Posterior cingulate gyrus (tissue), 11 donors: ENCODE measurements around the gene DNAH6.

ENCODE experiments used
- DNase-seq, 10 donors: peaks; one replicate each; pipeline versions ENCODE4 v3.0.0 to v3.0.0-alpha.2; 2020 to 2021; ENCODE audit warnings: mixed read lengths in 3 of 10
- intact Hi-C: fragments of 100-400 bp; cut with DNase I; formaldehyde crosslinking; loops from one replicate; pipeline ENCODE4 v1.15.1; 2023

DNAH6 gene

GRCh38 chr2:84785950-84786349 lies 269.7 kb downstream of the DNAH6 start:
- no peak for DNase-seq
- intact Hi-C loops, result no loop called here

- DNase-seq, result no peak
- intact Hi-C loops, result no loop called here
These were observed 270.3 kb downstream of the DNAH6 start for GRCh38 chr2:84786601-84787000.

- no peak for DNase-seq
- intact Hi-C loops, result no loop called here
These were observed 271.7 kb downstream of the DNAH6 start for GRCh38 chr2:84788027-84788426.

- intact Hi-C loops, result no loop called here
These were observed 272.2 kb downstream of the DNAH6 start for GRCh38 chr2:84788498-84788897.

GRCh38 chr2:84792856-84793522 lies 276.7 kb downstream of the DNAH6 start:
- intact Hi-C loops, result no loop called here
- DNase-seq, result no peak

More at GRCh38 chr2:84788498-84788897, 272.2 kb downstream of the DNAH6 start:
- DNase-seq, result no peak

GRCh38 chr2:84793641-84794040 lies 277.3 kb downstream of the DNAH6 start:
- intact Hi-C loops, result no loop called here
- DNase-seq, result no peak

GRCh38 chr2:84796798-84797197 lies 280.5 kb downstream of the DNAH6 start:
- DNase-seq, result no peak
- intact Hi-C loops, result no loop called here

GRCh38 chr2:84797271-84797670 lies 281.0 kb downstream of the DNAH6 start:
- intact Hi-C loops, result no loop called here
- DNase-seq, result no peak

- intact Hi-C loops, result no loop called here
- no peak for DNase-seq
These were observed 283.5 kb downstream of the DNAH6 start for GRCh38 chr2:84799772-84800171.

- intact Hi-C loops, result no loop called here
- no peak for DNase-seq
These were observed 284.0 kb downstream of the DNAH6 start for GRCh38 chr2:84800194-84800805.

- DNase-seq, result no peak
- intact Hi-C loops, result no loop called here
These were observed 285.5 kb downstream of the DNAH6 start for GRCh38 chr2:84801811-84802210.

GRCh38 chr2:84805250-84805958 lies 289.1 kb downstream of the DNAH6 start:
- intact Hi-C loops, result no loop called here
- no peak for DNase-seq

- DNase-seq, result no peak
- intact Hi-C loops, result no loop called here
These were observed 290.8 kb downstream of the DNAH6 start for GRCh38 chr2:84807063-84807485.

- intact Hi-C loops, result no loop called here
These were observed 292.0 kb downstream of the DNAH6 start for GRCh38 chr2:84808279-84808678.

GRCh38 chr2:84811839-84812431 lies 295.6 kb downstream of the DNAH6 start:
- intact Hi-C loops, result no loop called here
- no peak for DNase-seq

More at GRCh38 chr2:84808279-84808678, 292.0 kb downstream of the DNAH6 start:
- no peak for DNase-seq

- DNase-seq, result no peak
- intact Hi-C loops, result no loop called here
These were observed 298.8 kb downstream of the DNAH6 start for GRCh38 chr2:84815146-84815545.

GRCh38 chr2:84816426-84817026 lies 300.2 kb downstream of the DNAH6 start:
- DNase-seq, result no peak
- intact Hi-C loops, result no loop called here

GRCh38 chr2:84817239-84817655 lies 300.9 kb downstream of the DNAH6 start:
- no peak for DNase-seq
- intact Hi-C loops, result no loop called here

GRCh38 chr2:84821806-84822205 lies 305.5 kb downstream of the DNAH6 start:
- DNase-seq, result no peak
- intact Hi-C loops, result no loop called here

- intact Hi-C loops, result no loop called here
- DNase-seq, result no peak
These were observed 306.9 kb downstream of the DNAH6 start for GRCh38 chr2:84823229-84823628.

GRCh38 chr2:84823788-84824187 lies 307.5 kb downstream of the DNAH6 start:
- intact Hi-C loops, result no loop called here
- no peak for DNase-seq
